H7 (cell line): ENCODE measurements around the gene MYL3. TPM values are rescaled to one million over a fixed set of nuclear protein-coding genes. Genes with fewer than 3 reads are reported as not detected.

Experiments used
- DNase-seq: peaks from one replicate; pipeline ENCODE4 v3.0.0; 2012
- H3K27me3 ChIP-seq: 2 replicates; pipeline ENCODE4 v1.6.0; 2011; ENCODE audit warnings: mild to moderate bottlenecking, low read length; ENCODE audit not compliant: control insufficient read depth, insufficient read depth
- H3K36me3 ChIP-seq: replicated peaks from 2 replicates; pipeline ENCODE4 v1.5.1; 2011; ENCODE audit warnings: low read length; ENCODE audit not compliant: control insufficient read depth, insufficient read depth
- H3K4me3 ChIP-seq: 2 replicates; pipeline ENCODE4 v1.5.1; 2011; ENCODE audit warnings: low read depth, mild to moderate bottlenecking, control low read depth, low read length, moderate library complexity; ENCODE audit not compliant: insufficient read depth
- total RNA-seq: library from RNA; depleted of rRNA; stranded (reverse); fragments of >200 nt; shearing (Covaris generic); gene quantifications from 2 replicates; pipeline ENCODE4 v1.2.3, GENCODE V29; 2014

Gene MYL3
- total RNA-seq, 1 experiment from 2014 or later, result 3.0 TPM

DNA sequence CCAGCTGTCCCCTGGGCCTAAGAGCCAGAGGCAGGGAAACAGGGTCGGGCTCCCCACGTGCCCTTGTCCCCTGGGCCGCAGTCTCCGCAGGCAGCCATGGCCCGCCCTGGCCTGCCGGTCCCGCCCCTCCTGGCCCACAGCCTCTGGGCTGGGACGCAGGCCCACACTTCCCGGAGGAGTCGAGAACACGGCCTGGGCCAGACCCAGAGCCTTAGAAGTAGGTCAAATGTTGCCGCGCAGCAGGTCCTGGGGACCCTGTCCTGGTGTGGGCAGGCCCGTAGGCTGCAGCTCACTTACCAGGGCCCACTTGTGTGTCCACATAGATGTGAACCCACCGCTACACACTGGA is 4.3 kb upstream of the MYL3 start:
- H3K4me3 ChIP-seq, result no peak overlapping the region
- H3K27me3 ChIP-seq, result no peaks in the 10 kb centered on the region; the same call in none of the 2 replicates
- no peak for DNase-seq
- no peaks in the 10 kb centered on the region for H3K36me3 ChIP-seq

DNA sequence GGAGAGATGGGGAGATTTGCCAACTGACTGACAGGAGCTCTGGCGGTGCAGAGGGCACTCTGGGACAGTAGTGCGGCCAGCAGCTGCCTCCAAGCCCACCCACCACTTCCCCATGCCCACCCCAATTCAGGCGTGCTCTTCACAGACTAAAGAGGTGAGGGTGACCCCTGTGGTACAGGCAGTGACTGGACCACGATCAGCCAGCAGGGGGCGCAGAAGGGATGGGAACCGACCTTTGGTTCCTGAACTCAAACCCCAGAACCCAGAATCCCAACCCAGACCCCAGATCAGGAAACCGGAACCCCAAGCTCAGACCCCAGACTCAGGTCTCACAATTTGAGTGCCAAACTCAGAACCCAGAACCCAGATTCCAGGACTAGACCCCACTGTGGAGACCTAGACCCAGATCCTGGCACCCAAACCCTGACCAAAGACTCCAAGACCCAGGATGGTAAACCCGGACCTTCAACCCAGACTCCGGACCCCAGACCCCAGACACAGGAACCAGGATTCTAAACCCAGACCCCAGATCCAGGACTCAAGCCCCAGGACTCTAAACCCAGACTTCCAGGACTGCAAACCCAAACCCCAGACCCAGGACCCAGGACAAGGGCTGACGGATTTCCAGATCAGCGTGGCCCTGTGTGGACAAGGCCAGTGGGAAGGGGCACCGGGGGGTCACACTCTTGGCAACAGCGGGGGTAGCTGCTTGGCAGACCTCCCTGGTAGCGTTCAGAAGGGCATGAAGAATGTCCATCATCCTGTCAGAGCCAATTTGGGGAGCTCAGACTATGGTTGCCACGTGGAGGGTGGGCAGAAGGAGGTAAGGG is 3.7 kb upstream of the MYL3 start:
- peak; percentile 94 for DNase-seq
- no peaks in the 10 kb centered on the region for H3K36me3 ChIP-seq
- H3K27me3 ChIP-seq, result no peaks in the 10 kb centered on the region; the same call in none of the 2 replicates
- no peak overlapping the region for H3K4me3 ChIP-seq

DNA sequence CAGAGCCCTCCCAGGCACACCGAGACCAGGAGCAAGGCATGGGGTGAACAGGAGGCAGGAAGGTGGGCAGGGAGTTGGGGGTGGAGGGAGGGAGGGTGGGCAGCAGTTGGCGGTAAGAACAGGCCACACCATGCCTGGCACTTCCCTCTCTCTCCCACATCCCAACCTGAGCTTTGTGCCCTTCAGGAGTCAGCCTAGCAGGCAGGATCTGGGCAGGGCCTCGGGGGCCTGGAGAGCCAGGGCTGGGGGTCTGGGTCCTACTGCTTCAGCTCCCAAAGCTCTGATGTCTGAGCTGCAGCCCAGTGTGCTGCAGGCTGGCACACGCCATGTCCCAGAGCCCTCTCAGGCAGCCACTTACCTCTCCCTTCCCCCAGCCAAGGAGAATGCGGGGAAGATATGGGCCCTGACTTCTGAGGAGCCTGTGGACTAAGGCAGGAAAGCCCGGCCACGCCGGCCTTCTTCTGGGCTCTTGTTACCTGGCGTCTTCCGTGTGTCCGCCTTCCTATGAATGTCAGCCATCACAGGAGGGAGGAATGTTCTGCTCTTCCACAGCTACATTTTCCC is 2.9 kb upstream of the MYL3 start:
- no peaks in the 10 kb centered on the region for H3K36me3 ChIP-seq
- no peak overlapping the region for H3K4me3 ChIP-seq
- no peaks in the 10 kb centered on the region; the same call in 1 of the 2 replicates for H3K27me3 ChIP-seq
- DNase-seq, result no peak

DNA sequence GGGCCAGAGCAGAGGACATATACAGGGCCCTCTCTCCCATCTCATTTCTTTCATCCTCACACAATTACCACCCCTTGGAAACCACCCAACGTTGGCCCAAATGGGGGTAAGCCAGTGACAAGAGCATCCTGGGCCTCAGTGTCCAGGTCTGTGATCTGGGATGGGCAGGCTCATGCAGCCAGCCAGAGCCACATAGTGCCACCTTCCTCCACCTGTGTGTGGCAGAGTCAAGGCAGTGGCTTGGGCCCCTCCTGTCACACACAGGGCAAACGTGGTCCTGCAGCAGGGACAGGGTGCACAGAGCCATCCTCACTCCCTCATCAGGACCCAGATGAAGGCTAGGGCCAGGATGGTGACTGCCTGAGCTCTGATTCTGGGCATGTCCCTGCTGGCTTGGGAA is 2.3 kb upstream of the MYL3 start:
- no peaks in the 10 kb centered on the region; the same call in 1 of the 2 replicates for H3K27me3 ChIP-seq
- no peaks in the 10 kb centered on the region for H3K36me3 ChIP-seq
- H3K4me3 ChIP-seq, result no peak overlapping the region
- DNase-seq, result no peak

DNA sequence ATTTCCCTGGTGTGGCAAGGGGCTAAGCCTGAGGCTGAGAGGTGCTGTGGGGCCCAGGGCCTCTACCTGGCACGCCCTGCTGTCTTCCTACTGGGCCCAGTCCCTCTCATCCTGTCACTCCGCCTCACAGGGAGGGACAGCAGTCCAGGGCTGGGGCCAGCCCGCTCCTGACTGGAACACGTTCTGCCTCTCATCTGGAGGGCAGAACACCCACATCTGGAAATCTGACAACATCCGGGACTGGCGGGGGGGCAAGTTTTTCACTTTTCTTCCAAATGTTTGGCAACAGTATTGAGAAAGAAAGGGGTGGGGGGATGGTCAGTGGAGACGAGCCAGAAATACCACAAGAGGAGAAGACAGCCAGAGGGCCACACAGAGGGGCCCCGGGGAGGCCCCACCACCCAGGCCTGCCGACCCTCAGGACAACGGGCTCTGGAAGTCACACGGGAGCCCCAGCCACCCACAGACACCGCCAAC is 1.8 kb upstream of the MYL3 start:
- DNase-seq, result no peak
- Histone ChIP-seq H3K36me3 (no peaks in the 10 kb centered on the region), H3K4me3 (no peak overlapping the region), H3K27me3 (no peaks in the 10 kb centered on the region; the same call in 1 of the 2 replicates)

DNA sequence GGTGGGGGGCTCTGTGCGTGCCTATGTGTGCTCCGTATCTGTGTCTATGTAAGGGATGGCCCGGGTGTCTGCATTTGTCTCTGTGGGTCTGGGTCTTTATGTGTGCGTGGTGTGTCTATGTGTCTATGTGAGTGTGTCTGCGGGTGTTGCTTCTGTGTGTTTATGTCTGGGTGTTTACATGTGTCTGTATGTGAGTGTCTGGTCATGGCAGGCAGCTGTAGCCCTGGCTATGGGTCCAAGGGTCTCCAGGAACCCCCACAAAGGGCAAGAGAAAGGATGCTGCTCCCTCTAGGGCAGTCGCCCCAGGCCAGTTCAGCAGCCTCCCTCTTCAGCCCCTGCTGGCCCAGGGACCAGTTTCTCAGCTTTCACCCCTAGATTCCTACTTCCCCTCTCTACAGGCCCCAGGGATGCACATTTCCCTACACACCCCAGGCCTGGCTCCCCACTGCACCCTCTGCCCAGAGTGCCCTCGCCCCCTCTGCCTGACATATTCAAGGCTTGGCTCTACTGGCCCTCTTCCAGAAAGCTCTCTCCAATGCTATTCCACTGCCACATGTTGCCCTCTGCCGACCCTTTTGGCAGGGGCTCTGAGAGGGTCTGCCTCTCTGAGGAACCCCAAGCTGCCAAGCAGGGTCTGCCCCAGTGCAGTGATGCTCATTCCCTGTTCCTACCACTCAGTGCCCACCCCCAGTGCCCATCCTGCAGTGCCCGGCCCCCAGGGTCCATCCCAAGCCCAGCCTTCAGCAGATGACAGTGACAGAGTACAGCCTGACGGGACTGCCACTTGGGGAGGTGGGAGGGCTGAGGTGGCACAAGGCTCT is 1.0 kb upstream of the MYL3 start:
- Histone ChIP-seq H3K36me3 (no peaks in the 10 kb centered on the region), H3K4me3 (no peak overlapping the region), H3K27me3 (no peaks in the 10 kb centered on the region; the same call in 1 of the 2 replicates)
- no peak for DNase-seq

DNA sequence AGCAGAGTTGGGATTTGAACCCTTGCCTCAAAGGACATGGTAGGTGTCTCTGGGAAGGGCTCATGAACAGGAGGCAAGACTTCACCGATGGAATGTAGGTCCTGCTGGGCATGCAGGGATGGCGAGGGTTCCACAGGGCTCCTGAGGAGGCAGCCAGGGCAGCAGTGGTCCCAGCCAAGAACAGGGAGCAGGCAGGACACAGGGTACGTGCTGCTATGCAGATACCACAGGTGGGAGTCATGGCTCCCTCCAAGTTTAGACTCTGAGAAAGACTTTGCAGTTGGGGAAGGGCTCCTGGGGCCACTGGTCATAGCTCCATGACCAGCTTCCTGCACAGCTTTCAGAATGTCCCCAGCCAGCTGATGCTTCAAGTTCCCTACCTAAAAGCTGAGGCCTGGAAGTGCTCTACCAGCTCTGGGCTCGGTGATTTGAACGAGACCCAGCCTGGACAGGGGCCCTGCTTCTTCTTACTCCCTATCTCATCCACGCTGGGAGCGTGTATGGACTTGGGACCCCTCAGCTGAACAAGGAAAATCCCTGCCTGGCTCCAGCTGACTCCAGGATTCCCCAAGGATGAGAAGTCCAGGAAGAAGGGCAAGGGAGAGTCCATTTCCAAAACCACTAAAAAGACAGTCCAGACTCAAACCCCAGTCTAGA is 747 bp downstream of the MYL3 start:
- no peak for DNase-seq

DNA sequence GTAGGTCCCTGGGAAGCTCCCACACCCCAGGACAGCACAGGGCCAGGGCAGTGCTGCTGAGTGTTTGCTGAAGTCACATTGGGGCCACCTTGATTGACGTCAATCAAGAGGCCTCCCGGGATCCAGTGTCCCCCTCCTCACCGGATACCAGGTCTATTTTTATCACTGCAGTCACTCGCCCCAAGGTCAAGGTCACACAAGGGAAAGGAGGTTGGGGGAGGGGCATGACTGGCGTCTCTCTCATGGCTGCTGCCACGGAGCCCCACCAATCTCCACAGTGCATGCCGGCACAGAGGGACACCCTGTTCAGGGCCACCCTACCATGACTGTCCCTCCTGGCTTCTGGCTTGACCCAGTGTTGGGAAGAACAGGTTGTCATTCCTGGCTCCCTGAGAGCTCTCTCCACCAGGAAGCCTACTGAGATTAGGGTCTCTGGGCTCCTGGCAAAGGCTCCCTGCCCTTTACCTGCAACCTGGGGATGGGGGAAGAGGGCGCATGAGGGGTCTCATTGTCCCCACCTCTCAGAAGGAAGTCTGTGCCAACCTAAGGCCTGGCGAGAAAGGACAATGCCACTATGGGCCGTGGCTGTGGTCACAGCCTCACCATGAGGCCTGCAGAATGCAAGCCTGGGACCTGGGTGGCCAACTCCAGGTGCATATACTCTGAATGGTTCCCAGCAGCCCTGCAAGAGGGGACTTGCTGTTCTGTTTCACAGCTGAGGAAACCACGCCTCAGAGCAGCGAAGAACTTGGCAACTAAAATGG is 1.5 kb downstream of the MYL3 start:
- no peak for DNase-seq
- Histone ChIP-seq H3K27me3 (no peaks in the 10 kb centered on the region; the same call in 1 of the 2 replicates), H3K4me3 (no peak overlapping the region), H3K36me3 (no peaks in the 10 kb centered on the region)

More for the DNA sequence above, 747 bp downstream of the MYL3 start:
- no peaks in the 10 kb centered on the region; the same call in 1 of the 2 replicates for H3K27me3 ChIP-seq
- no peaks in the 10 kb centered on the region for H3K36me3 ChIP-seq
- H3K4me3 ChIP-seq, result no peak overlapping the region

DNA sequence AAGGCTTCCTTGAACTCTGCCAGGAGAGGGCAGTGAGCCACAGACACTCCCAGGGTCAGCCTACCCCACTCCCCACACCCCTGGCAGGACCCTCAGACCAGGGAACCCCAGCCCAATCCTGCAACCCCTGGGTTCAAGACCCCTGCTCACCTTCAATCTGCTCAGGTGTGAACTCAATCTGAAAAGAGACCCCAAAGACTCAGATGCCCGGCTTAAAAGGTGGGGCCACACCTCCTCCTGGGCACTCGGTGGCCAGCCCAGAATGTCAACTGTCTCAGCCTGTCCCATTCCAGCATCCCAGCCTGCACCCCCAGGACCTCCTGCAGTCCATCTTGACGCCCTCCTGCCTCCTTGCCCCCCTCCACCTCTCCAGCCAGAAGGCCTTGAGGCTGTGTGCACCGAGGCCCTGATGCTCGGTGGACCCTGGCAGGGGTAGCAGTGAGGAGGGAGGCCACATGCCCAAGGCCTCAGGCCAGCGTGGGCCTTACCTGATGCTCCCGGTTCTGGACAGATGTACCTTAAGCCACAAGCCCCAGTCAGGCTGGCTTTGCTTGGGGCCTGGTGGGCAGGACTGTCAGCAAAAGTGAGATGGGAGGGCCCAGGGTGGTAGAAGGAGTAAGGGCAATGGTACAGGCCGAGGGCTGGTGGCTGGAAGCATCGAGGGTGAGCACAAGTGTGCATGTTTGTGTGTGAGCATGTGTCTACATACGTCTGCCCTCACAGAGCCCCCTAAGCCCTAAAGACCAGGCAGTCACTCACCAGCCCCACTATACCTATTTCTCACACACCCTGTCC is 2.2 kb downstream of the MYL3 start:
- Histone ChIP-seq H3K4me3 (no peak overlapping the region), H3K27me3 (no peaks in the 10 kb centered on the region), H3K36me3 (no peaks in the 10 kb centered on the region)
- no peak for DNase-seq

DNA sequence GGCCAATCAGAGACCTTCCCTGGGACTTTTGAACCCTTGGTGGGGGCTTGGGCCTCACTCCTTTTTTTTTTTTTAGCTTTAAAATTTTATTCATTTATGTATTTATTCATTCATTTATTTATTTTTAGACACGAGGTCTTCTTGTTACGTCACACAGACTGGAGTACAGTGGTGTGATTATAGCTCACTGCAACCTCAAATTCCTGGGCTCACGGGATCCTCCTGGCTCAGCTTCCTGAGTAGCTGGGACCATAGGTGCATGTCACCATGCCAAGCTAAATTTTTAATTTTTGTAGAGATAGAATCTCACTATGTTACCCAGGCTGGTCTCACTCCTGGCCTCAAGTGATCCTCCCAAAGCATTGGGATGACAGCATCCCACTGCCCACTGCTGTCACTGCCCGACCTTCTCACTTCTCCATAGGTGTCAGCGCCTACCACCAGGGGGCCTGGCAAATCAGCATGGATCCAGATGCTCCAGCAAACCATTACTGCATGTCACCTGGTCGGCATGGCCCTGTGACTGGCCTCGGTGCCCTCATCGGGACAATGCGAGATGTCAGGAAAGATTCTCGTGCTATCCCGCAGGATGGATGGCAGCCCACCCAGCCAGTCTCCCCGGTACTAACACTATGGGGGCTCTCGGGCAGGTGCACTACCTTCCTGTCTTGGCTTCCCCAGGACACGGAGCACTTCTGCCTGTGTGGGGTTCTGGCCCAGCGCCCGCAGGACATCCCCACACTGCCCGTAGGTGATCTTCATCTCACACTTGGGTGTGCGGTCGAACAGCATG is 3.0 kb downstream of the MYL3 start:
- DNase-seq, result no peak
- no peak overlapping the region for H3K4me3 ChIP-seq
- no peaks in the 10 kb centered on the region for H3K27me3 ChIP-seq
- H3K36me3 ChIP-seq, result no peaks in the 10 kb centered on the region

DNA sequence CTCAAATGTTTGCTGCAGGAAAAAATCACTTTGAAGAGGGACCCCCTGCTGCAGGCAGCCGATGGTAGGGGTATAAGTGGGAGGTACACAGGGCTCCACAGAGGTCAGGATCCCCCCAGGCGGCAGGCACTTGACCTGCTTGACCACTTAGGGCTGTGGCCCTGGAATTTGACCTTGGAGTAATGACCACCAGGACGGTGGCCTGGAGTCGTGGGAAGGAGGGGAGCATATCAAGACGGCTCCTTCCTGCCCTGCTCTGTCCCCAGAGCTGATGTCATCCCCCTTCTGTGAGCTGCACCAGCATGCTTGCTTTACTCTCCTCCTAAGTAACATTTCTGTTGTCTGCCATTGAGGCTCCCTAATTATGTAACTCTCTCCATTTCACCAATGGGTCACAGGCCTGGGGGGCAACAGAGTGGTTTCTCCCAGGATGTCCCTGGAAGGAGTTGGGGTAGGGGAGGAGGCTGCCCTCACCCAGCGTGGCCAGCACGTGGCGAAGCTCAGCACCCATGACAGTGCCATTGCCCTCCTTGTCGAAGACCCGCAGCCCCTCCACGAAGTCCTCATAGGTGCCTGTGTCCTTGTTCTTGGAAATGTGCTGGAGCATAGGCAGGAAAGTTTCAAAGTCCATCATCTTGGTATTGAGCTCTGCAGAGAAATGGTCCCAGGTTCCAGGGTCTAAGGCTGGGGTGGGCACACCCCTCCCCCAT is 4.1 kb downstream of the MYL3 start:
- H3K27me3 ChIP-seq, result no peaks in the 10 kb centered on the region
- H3K36me3 ChIP-seq, result no peaks in the 10 kb centered on the region
- peak; percentile 31 for DNase-seq
- no peak overlapping the region for H3K4me3 ChIP-seq

DNA sequence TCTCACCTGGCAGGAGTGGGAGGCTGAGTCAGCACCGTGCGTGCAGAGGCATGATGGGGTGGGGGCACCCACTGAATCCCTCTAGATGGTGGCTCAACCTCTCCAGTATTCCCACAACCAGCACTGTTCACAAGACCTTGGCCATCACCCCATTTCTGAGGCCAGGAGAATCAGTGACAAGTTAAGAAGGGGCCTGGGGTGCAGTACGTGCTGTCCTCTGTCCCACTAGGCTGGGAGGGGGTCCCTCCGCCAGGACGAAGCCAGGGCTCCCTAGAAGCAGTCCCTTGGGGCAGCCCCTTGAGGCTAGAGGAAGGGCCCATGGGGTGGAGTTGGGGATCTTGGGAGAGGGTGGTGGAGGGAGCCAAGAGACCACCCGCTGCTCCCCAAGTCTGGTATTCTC is 4.8 kb downstream of the MYL3 start:
- no peaks in the 10 kb centered on the region for H3K27me3 ChIP-seq
- peak; percentile 24 for DNase-seq
- no peak overlapping the region for H3K4me3 ChIP-seq
- H3K36me3 ChIP-seq, result no peaks in the 10 kb centered on the region
